Measurements from ENCODE around the gene SERPINB12. TPM values are rescaled to one million over a fixed set of nuclear protein-coding genes. Genes with fewer than 3 reads are reported as not detected.

Gene SERPINB12
- total RNA-seq, 4 donors from 2014 or later, result 14.8 to 88.4 (median 79.5) TPM

DNA sequence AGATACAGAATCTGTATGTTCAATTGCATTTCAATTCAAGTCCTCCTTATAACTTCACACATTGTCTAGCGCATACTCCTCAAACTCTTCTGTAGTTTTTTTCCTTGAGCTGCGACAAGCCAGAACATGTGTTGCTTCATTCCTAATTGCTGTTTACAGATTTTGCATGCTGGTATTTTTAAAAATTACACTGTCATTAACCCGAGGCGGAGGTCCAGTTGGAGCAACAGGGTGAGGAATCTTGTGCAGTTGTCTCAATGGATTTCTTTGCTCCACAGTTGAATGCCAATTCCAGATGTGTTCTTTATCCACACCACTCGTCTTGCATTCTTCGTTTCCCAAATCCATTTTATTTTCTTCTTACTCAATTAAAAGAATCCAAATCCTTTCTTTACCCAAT is 28.6 kb downstream of the SERPINB12 start:
- no peaks in the 10 kb centered on the region for H3K9me3 ChIP-seq
- H3K27me3 ChIP-seq, result no peaks in the 10 kb centered on the region
- H3K36me3 ChIP-seq, result no peaks in the 10 kb centered on the region
- no peak overlapping the region for H3K4me3 ChIP-seq
- no peak for DNase-seq (ENCODE audit: low spot score in 2 of 2)
- TF ChIP-seq, protein P1, sequence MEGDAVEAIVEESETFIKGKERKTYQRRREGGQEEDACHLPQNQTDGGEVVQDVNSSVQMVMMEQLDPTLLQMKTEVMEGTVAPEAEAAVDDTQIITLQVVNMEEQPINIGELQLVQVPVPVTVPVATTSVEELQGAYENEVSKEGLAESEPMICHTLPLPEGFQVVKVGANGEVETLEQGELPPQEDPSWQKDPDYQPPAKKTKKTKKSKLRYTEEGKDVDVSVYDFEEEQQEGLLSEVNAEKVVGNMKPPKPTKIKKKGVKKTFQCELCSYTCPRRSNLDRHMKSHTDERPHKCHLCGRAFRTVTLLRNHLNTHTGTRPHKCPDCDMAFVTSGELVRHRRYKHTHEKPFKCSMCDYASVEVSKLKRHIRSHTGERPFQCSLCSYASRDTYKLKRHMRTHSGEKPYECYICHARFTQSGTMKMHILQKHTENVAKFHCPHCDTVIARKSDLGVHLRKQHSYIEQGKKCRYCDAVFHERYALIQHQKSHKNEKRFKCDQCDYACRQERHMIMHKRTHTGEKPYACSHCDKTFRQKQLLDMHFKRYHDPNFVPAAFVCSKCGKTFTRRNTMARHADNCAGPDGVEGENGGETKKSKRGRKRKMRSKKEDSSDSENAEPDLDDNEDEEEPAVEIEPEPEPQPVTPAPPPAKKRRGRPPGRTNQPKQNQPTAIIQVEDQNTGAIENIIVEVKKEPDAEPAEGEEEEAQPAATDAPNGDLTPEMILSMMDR (IDR thresholded peaks at IDR 0.05), result no peak
- TF ChIP-seq EP300 (IDR thresholded peaks at IDR 0.05) (no peak), POLR2AphosphoS5 (IDR thresholded peaks at IDR 0.05) (no peak)
- H3K4me1 ChIP-seq, result peaks cover 15% of the 10 kb centered on the region
- WGBS, result 25% methylated on average over 6 of the region's 6 CpGs
- H3K27ac ChIP-seq, result no peak overlapping the region

DNA sequence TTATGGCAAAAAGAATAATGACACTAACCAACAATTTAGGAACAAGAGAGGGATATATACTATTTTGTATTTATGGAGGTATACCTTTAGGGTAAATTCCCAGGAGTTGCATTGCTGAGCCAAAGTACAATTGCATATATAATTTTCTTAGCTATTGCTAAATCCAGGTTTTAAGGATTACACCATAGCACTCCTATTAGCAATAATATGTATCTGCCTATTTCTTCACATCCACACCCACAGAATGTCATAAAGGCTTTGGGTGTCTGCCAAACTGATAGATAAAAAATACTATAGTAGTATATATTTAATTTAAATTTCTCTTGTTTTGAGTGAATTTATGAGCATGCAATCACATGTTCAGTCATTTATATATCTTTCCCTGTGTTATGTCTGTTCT is 33.5 kb downstream of the SERPINB12 start:
- H3K27ac ChIP-seq, result no peak overlapping the region
- H3K9me3 ChIP-seq, result no peaks in the 10 kb centered on the region
- TF ChIP-seq EP300 (IDR thresholded peaks at IDR 0.05), result no peak
- TF ChIP-seq, protein P1 (IDR thresholded peaks at IDR 0.05), result no peak
- no peak for TF ChIP-seq POLR2A (IDR thresholded peaks at IDR 0.05)
- no peak for TF ChIP-seq POLR2AphosphoS5 (IDR thresholded peaks at IDR 0.05)
- H3K27me3 ChIP-seq, result no peaks in the 10 kb centered on the region
- H3K4me3 ChIP-seq, result no peak overlapping the region
- H3K36me3 ChIP-seq, result no peaks in the 10 kb centered on the region
- DNase-seq (ENCODE audit: low spot score in 2 of 2), result no peak
- peaks cover 7% of the 10 kb centered on the region for H3K4me1 ChIP-seq

DNA sequence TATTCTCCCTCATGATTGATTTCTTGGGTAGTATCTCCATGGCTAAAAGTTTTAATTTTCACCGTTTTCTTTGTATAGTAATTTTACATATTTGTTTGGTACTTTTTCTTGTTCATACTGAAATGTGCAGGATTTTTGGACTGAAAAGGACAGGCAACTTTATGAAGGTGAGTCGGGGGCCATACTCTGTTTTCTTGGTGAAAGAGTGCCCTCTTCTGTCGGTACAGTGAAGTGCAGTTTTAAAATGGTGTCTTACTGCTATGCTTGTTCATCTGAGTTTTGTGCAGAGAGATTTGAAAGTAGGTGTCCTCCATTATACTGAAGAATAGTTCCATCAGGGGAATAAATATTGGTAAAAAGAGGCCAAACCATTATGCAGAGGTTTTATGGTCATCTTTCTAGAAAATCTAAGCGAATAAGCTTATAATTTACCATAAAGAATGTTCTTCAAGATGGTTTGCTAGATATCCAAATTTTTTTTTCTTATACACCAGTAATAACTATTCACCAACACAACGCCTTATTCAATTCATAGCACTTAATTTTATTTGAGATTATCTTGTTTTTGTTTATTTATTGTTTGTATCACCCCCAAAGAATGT is 36.3 kb downstream of the SERPINB12 start:
- no peaks in the 10 kb centered on the region for H3K27me3 ChIP-seq
- no peak for TF ChIP-seq POLR2A (IDR thresholded peaks at IDR 0.05)
- TF ChIP-seq, protein P1 (IDR thresholded peaks at IDR 0.05), result peak; percentile 44 to 65
- H3K27ac ChIP-seq, result no peak overlapping the region
- no peaks in the 10 kb centered on the region for H3K36me3 ChIP-seq
- H3K9me3 ChIP-seq, result no peaks in the 10 kb centered on the region
- DNase-seq (ENCODE audit: low spot score in 2 of 2), result no peak
- 30% methylated on average over 5 of the region's 5 CpGs for WGBS
- no peaks in the 10 kb centered on the region for H3K4me1 ChIP-seq
- no peak overlapping the region for H3K4me3 ChIP-seq

DNA sequence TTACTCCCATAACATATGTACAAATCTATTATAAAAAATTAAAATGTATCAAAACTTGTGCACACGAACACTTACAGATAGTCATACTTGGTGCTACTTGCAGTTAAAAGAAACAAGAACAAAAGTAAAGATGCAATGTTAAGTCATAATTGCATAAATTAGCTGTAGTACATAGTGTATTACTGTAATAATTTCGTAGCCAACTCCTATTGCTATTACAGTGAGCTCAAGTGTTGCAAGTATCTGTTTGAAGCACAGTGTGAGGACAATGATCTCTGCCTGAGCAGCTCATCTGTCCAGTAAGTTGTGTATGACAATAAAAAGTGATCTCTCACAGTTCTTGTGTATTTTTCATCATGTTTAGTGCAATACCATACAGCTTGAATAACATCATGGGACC is 37.4 kb downstream of the SERPINB12 start:
- Histone ChIP-seq H3K27me3 (no peaks in the 10 kb centered on the region), H3K9me3 (no peaks in the 10 kb centered on the region), H3K27ac (no peak overlapping the region), H3K36me3 (no peaks in the 10 kb centered on the region), H3K4me1 (peaks cover 6% of the 10 kb centered on the region), H3K4me3 (no peak overlapping the region)
- DNase-seq (ENCODE audit: low spot score in 2 of 2), result no peak
- 87% methylated on average over 2 of the region's 2 CpGs for WGBS
- TF ChIP-seq, protein P1 (IDR thresholded peaks at IDR 0.05), result no peak
- TF ChIP-seq EP300 (IDR thresholded peaks at IDR 0.05) (no peak), POLR2A (IDR thresholded peaks at IDR 0.05) (no peak), POLR2AphosphoS5 (IDR thresholded peaks at IDR 0.05) (no peak)

DNA sequence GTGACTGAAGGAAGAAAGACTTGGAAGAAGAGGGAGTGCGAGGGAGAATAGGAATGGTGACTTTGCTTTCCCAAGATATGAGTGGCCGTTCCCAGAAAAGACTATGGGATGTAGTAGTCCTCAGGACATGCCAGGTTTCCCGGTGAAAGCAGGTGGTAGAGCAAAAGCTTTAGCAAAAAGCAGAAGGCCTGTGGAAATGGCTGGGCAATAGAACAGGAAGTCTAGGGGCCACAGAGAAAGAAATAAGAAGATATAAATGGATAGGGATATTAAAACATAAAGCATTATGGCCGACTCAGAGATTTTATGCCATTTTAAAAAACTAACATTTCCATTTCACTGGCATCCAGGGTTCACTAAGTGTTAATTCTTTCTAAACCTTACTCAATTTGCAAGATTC is 43.8 kb downstream of the SERPINB12 start:
- H3K27ac ChIP-seq, result no peak overlapping the region

More for the DNA sequence above, 43.8 kb downstream of the SERPINB12 start:
- Histone ChIP-seq H3K4me3 (no peak overlapping the region), H3K36me3 (no peaks in the 10 kb centered on the region), H3K9me3 (no peaks in the 10 kb centered on the region), H3K27me3 (no peaks in the 10 kb centered on the region), H3K4me1 (peaks cover 16% of the 10 kb centered on the region)
- no peak for DNase-seq (ENCODE audit: low spot score in 2 of 2)
- no peak for TF ChIP-seq EP300 (IDR thresholded peaks at IDR 0.05)
- no peak for TF ChIP-seq POLR2A (IDR thresholded peaks at IDR 0.05)
- TF ChIP-seq, protein P1 (IDR thresholded peaks at IDR 0.05), result no peak
- TF ChIP-seq POLR2AphosphoS5 (IDR thresholded peaks at IDR 0.05), result no peak
- WGBS, result 69% methylated on average over 4 of the region's 4 CpGs
